Osteocyte (in vitro differentiated cells): ENCODE measurements around the gene SRSF4. TPM values are rescaled to one million over a fixed set of nuclear protein-coding genes. Genes with fewer than 3 reads are reported as not detected.

ENCODE experiments used
- DNase-seq: peaks from one replicate; pipeline ENCODE4 v3.0.0; 2021; ENCODE audit warnings: mixed read lengths; ENCODE audit not compliant: unreplicated experiment; ENCODE audit errors: extremely low spot score
- H3K27ac Mint-ChIP-seq: one replicate; pipeline ENCODE4 v1.8.0; 2021; ENCODE audit warnings: mild to moderate bottlenecking, mixed read lengths; ENCODE audit not compliant: unreplicated experiment
- H3K27me3 Mint-ChIP-seq: one replicate; pipeline ENCODE4 v1.8.0; 2021; ENCODE audit warnings: mixed read lengths; ENCODE audit not compliant: unreplicated experiment
- H3K36me3 Mint-ChIP-seq: one replicate; pipeline ENCODE4 v1.8.0; 2021; ENCODE audit warnings: mixed read lengths; ENCODE audit not compliant: unreplicated experiment
- H3K4me1 Mint-ChIP-seq: one replicate; pipeline ENCODE4 v1.8.0; 2021; ENCODE audit warnings: mixed read lengths; ENCODE audit not compliant: unreplicated experiment
- H3K4me3 Mint-ChIP-seq: one replicate; pipeline ENCODE4 v1.8.0; 2021; ENCODE audit warnings: mild to moderate bottlenecking, moderate library complexity, mixed read lengths; ENCODE audit not compliant: unreplicated experiment
- H3K9me3 Mint-ChIP-seq: one replicate; pipeline ENCODE4 v1.8.0; 2021; ENCODE audit warnings: mixed read lengths; ENCODE audit not compliant: unreplicated experiment
- CTCF ChIP-seq: fragments of 200-600 bp; sonication (generic); IDR thresholded peaks from 2 replicates; pipeline ENCODE4 v1.5.0; 2021; ENCODE audit warnings: antibody characterized with exemption, mild to moderate bottlenecking, moderate library complexity
- total RNA-seq: library from RNA; stranded (reverse); gene quantifications from 2 replicates; pipeline ENCODE4 v1.2.1, GENCODE V29; 2021

SRSF4 gene
- total RNA-seq, 1 donor from 2014 or later = 74.6 TPM

DNA sequence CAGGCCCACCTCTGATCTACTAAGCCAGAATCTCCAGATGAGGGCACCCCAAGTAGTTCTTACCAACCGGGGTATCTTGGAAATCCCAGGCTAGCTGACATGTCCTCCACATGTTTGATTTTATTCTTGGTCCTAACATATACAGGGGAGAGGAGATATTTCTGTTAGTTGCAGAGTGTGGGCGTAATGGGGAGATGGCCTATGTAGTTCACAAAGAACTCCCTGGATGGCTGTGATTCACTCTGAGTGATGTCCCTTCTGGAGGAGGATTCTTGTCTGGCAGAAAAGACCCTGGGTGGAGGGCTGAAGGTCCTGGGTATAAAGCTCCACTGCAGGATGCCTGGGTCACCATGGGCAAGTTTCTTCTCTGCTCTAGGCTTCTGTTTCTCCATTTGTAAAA is 35.9 kb upstream of the SRSF4 start:
- no peak overlapping the region for H3K4me3 Mint-ChIP-seq
- no peaks in the 10 kb centered on the region for H3K9me3 Mint-ChIP-seq
- peaks cover 20% of the 10 kb centered on the region for H3K36me3 Mint-ChIP-seq
- no peak overlapping the region for H3K27ac Mint-ChIP-seq
- no peak for DNase-seq
- H3K27me3 Mint-ChIP-seq = no peaks in the 10 kb centered on the region
- no peaks in the 10 kb centered on the region for H3K4me1 Mint-ChIP-seq
- TF ChIP-seq CTCF = no peak

GRCh38 chr1:29213055-29213454 is 31.4 kb upstream of the SRSF4 start:
- Mint-ChIP-seq H3K4me3 (no peak overlapping the region), H3K27me3 (no peaks in the 10 kb centered on the region), H3K36me3 (peaks cover 21% of the 10 kb centered on the region), H3K4me1 (no peaks in the 10 kb centered on the region), H3K27ac (no peak overlapping the region), H3K9me3 (no peaks in the 10 kb centered on the region)
- TF ChIP-seq CTCF = no peak
- no peak for DNase-seq

DNA sequence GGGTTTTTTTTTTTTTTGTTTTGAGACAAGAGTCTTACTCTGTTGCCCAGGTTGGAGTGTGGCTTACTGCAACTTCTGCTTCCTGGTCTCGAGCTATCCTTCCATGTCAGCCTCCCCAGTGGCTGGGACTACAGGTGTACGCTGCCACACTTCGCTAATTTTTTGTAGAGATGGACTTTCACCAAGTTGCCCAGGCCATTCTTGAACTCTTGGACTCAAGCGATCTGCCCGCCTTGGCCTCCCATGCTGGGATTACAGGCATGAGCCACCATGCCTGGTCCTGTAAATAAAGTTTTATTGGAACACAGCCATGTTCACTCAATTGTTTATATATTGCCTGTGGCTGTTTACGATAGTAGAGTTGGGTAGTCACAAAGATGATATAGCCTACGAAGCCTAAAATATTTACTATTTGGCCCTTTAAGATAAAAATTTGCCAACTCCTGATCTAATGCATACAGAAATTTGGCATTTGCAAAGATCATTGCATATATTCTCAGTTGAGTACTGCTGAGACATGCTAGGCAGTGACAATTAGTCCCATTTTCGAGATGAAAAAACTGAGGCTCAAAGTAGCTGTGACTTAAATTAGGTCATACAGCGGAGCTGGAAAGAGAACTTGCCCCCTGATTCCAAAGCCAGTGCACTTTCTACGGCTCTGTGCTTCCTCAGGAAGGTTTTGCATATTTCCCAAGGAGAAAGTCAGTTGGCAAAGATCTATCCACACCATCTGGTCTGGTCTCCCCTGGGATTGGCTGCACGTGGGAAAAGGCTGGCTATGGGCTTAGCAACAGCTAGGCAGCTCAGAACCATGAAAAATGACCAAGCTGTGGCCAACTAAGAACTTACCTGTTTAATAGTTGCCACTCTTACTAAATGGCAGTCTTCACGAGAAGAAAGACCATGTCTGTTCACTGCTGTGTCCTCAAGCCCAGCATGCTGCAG is 29.7 kb upstream of the SRSF4 start:
- H3K4me3 Mint-ChIP-seq = no peak overlapping the region
- H3K9me3 Mint-ChIP-seq = no peaks in the 10 kb centered on the region
- DNase-seq = no peak
- H3K27ac Mint-ChIP-seq = no peak overlapping the region
- H3K36me3 Mint-ChIP-seq = peaks cover 21% of the 10 kb centered on the region
- H3K4me1 Mint-ChIP-seq = no peaks in the 10 kb centered on the region
- H3K27me3 Mint-ChIP-seq = no peaks in the 10 kb centered on the region
- no peak for TF ChIP-seq CTCF

DNA sequence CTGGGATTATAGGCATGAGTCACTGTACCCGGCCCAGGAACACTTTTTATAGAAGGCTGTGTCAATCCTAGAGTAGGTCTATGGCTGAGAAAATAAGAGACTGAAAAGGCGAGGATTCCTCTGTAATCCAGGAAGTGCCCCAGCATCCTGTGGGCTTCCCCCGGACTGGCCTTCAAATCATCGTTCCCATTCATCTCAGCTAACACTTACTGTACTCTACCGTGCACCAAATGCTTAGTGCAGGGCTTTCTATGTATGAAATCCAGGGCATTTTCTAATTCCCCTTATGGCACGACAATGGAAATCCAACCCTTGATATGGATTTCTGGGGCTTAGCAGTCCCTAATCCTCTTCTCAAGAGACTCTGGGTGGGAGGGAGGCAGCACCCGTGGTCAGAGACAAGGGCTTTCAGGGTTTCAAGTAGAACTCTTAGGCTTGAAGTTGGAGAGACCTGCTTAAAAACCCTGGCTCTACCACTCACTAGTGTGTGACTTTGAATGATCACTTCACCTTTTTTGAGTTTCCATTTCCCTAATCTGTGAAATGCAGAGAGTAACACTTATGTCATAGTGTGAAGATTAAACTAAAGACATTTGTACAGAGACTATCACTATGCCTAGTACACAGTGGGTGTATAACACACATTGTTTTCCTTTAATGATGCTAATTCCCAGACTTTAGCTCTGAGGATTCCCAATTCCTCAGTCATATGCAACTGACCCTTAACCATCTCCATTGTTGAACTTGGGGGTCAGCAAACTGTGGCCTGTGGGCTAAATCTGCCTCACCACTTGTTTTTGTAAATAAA is 28.8 kb upstream of the SRSF4 start:
- no peaks in the 10 kb centered on the region for H3K4me1 Mint-ChIP-seq
- H3K36me3 Mint-ChIP-seq = peaks cover 23% of the 10 kb centered on the region
- no peaks in the 10 kb centered on the region for H3K9me3 Mint-ChIP-seq
- DNase-seq = no peak
- no peak overlapping the region for H3K27ac Mint-ChIP-seq
- no peaks in the 10 kb centered on the region for H3K27me3 Mint-ChIP-seq
- H3K4me3 Mint-ChIP-seq = no peak overlapping the region
- TF ChIP-seq CTCF = no peak

DNA sequence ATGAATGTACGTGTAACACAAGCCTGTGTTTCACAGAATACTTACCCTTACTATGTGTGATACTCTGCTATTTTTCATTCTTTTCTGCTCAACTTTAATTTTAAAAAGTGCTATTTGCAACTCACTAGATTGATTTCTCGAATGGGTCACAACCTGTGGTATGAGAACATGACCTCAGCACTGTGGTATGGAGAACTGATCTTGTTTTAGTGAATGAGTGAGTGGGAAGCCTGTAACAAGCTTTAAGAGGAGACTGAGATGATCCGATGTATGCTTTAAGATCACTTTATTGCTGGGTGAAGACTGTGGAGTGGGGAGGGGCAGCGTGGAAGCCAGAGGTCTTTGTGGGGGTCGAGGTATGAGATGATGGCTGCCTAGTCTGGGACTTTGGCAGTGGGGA is 27.5 kb upstream of the SRSF4 start:
- Mint-ChIP-seq H3K9me3 (no peaks in the 10 kb centered on the region), H3K36me3 (peaks cover 18% of the 10 kb centered on the region), H3K4me3 (no peak overlapping the region), H3K27ac (no peak overlapping the region), H3K27me3 (no peaks in the 10 kb centered on the region), H3K4me1 (no peaks in the 10 kb centered on the region)
- no peak for TF ChIP-seq CTCF
- no peak for DNase-seq
